K562 (cell line): ENCODE measurements around the gene NQO2. TPM values are rescaled to one million over a fixed set of nuclear protein-coding genes. Genes with fewer than 3 reads are reported as not detected.
"Not testable (repeated sequence)": the region's sequence is repeated elsewhere in the genome, so short reads cannot be mapped to it uniquely, and the experiment has no call there.

Experiments used
- ATAC-seq: fragments of 200-7000 bp; cut with Tn5 transposase; 3 replicates; pipeline ENCODE4 v1.9.1; 2020; ENCODE audit warnings: moderate library complexity
- BruUV-seq: library from RNA; stranded (reverse); fragments of 400-500 nt; replicated peaks from 2 replicates; lab custom pipeline; 2021; lab: Mats Ljungman, UMichigan
- CTCF ChIA-PET: fragments of 300-600 bp; formaldehyde crosslinking; extraction: SDS; loops from one replicate; lab custom pipeline; 2021; ENCODE audit warnings: low intra/inter-chr PET ratio; lab: Yijun Ruan, JAX
- POLR2A ChIA-PET: fragments of 300-600, 350-650 bp; sonication (Branson Sonifier 250); formaldehyde crosslinking; extraction: SDS; loops from one replicate; lab custom pipeline; 2021; ENCODE audit warnings: antibody characterized with exemption, inconsistent platforms; lab: Yijun Ruan, JAX
- DNase-seq, 4 experiments: peaks; one replicate each; pipeline versions ENCODE4 v3.0.0 to v3.0.0-alpha.2; 2011 to 2018; ENCODE audit warnings: low spot score in 3 of 4, mixed read lengths in 3 of 4; ENCODE audit errors: extremely low read depth in 1 of 4
- FAIRE-seq: peaks from 2 replicates; lab custom pipeline; 2011; peaks lifted over from hg19 to GRCh38; lab: Jason Lieb, UNC
- H2AFZ ChIP-seq: 2 replicates; pipeline ENCODE4 v1.6.0; 2011; ENCODE audit warnings: low read depth, low read length, control low read depth, inconsistent platforms
- H3K27ac ChIP-seq: fragments of 200-600 bp; 3 replicates; pipeline ENCODE4 v1.8.0; 2011; ENCODE audit warnings: low read depth, mild to moderate bottlenecking, control low read depth, inconsistent platforms, low read length, moderate library complexity, mixed read lengths; ENCODE audit errors: extremely low read depth
- H3K27me3 ChIP-seq, 2 experiments: fragments of 300-600 bp in 1 of 2; 2 replicates in 1 of 2; 3 replicates in 1 of 2; pipeline versions ENCODE4 v1.6.0 to v1.8.0; 2011; ENCODE audit warnings: inconsistent platforms in 2 of 2, low read length in 2 of 2, mild to moderate bottlenecking in 1 of 2, mixed read lengths in 1 of 2, moderate library complexity in 1 of 2; ENCODE audit not compliant: control insufficient read depth in 2 of 2, insufficient read depth in 2 of 2
- H3K36me3 ChIP-seq: fragments of 300-600 bp; 3 replicates; pipeline ENCODE4 v1.8.0; 2011; ENCODE audit warnings: mild to moderate bottlenecking, low read length, inconsistent platforms; ENCODE audit not compliant: control insufficient read depth, insufficient read depth
- H3K4me1 ChIP-seq, 2 experiments: fragments of 200-600 bp in 1 of 2; replicated peaks in 1 of 2; 2 replicates in 1 of 2; 3 replicates in 1 of 2; pipeline versions ENCODE4 v1.5.1 to v1.8.0; 2011; ENCODE audit warnings: inconsistent platforms in 2 of 2, low read length in 2 of 2, mild to moderate bottlenecking in 1 of 2, mixed read lengths in 1 of 2, moderate library complexity in 1 of 2; ENCODE audit not compliant: control insufficient read depth in 2 of 2, insufficient read depth in 2 of 2
- H3K4me2 ChIP-seq: 2 replicates; pipeline ENCODE4 v1.6.1; 2011; ENCODE audit warnings: low read length, control low read depth, inconsistent platforms, mixed read lengths; ENCODE audit not compliant: insufficient read depth
- H3K4me3 ChIP-seq: fragments of 200-600 bp; sonication (generic), shearing (Covaris generic); 2 replicates; pipeline ENCODE4 v1.5.1; 2016; ENCODE audit warnings: control low read depth, inconsistent platforms
- H3K79me2 ChIP-seq: fragments of 200-600 bp; 3 replicates; pipeline ENCODE4 v1.8.0; 2011; ENCODE audit warnings: low read length, inconsistent platforms; ENCODE audit not compliant: control insufficient read depth, insufficient read depth
- H3K9ac ChIP-seq, 2 experiments: 2 replicates each; pipeline versions ENCODE4 v1.6.0 to v1.6.1; 2011; ENCODE audit warnings: low read depth in 2 of 2, low read length in 2 of 2, control low read depth in 1 of 2, inconsistent platforms in 1 of 2, mild to moderate bottlenecking in 1 of 2, mixed read lengths in 1 of 2; ENCODE audit not compliant: insufficient read depth in 1 of 2
- H3K9me1 ChIP-seq: one replicate; pipeline ENCODE4 v1.6.0; 2011; ENCODE audit warnings: inconsistent platforms, mild to moderate bottlenecking, low read length, moderate library complexity; ENCODE audit not compliant: control insufficient read depth, insufficient read depth
- H3K9me3 ChIP-seq: replicated peaks from 2 replicates; pipeline ENCODE4 v1.5.1; 2011; ENCODE audit warnings: low read depth, low read length, inconsistent platforms; ENCODE audit not compliant: control insufficient read depth, insufficient read depth
- H4K20me1 ChIP-seq: replicated peaks from 2 replicates; pipeline ENCODE4 v1.6.1; 2011; ENCODE audit warnings: low read length, inconsistent platforms, mixed read lengths; ENCODE audit not compliant: control insufficient read depth, insufficient read depth
- BCOR ChIP-seq: fragments of 450-650 bp; IDR thresholded peaks from 2 replicates; pipeline ENCODE4 v1.6.1; 2016
- ZNF121 ChIP-seq: sonication (generic); formaldehyde crosslinking; conservative IDR thresholded peaks from 2 replicates; pipeline ENCODE4 v1.8.0; 2022; ENCODE audit warnings: missing genetic modification reagents
- WGBS: fragments of 100-300 bp; shearing (Covaris generic); methylation state at CpG from one replicate; pipeline ENCODE4 v1.1.6; 2016; ENCODE audit warnings: low coverage, mixed read lengths; ENCODE audit not compliant: insufficient coverage; ENCODE audit errors: missing lambda C conversion rate; 5-methylcytosine and 5-hydroxymethylcytosine counted together
- in situ Hi-C: fragments of 300-500 bp; cut with MboI; formaldehyde crosslinking; loops from 4 replicates; pipeline ENCODE4 v1.15.0; 2018; ENCODE audit warnings: inconsistent platforms, mixed read lengths
- intact Hi-C: fragments of 100-400 bp; cut with micrococcal nuclease; formaldehyde crosslinking; loops from 2 replicates; pipeline ENCODE4 v1.14.2; 2022
- polyA plus RNA-seq, 8 experiments: library from polyadenylated mRNA; depleted of rRNA in 4 of 8; stranded (reverse) in 5 of 8; unstranded in 3 of 8; fragments of >200 nt; fragmentation: Nextera tagmentation in 2 of 8; fragmentation: Illumina TruSeq in 1 of 8; extraction: Ambion mirVana in 2 of 8; extraction: Trizol in 1 of 8; gene quantifications; 2 replicates each; pipeline versions ENCODE4 v1.2.1 to v1.2.3, GENCODE V29; 2011 to 2014; ENCODE audit warnings: inconsistent platforms in 1 of 8, missing spikeins in 1 of 8
- total RNA-seq, 7 experiments: library from RNA; depleted of rRNA in 6 of 7; stranded (reverse); fragments of >200 nt in 6 of 7; fragmentation: Illumina TruSeq in 2 of 7; extraction: Trizol in 2 of 7; gene quantifications; 2 replicates each; pipeline versions ENCODE4 v1.2.1 to v1.2.3, GENCODE V29; 2011 to 2021; ENCODE audit warnings: low replicate concordance in 1 of 7
- TF ChIP-seq, protein P1 (sequence below): sonication (generic); formaldehyde crosslinking; IDR thresholded peaks from 2 replicates; pipeline ENCODE4 v1.9.0; 2022; ENCODE audit warnings: mild to moderate bottlenecking, missing genetic modification reagents

The NQO2 gene
- total and polyA plus RNA-seq, 9 of the 15 experiments (the other 6 are each of a cell fraction or from before 2014, with no cell fraction given) = 54.6 to 214 (median 116) TPM

DNA sequence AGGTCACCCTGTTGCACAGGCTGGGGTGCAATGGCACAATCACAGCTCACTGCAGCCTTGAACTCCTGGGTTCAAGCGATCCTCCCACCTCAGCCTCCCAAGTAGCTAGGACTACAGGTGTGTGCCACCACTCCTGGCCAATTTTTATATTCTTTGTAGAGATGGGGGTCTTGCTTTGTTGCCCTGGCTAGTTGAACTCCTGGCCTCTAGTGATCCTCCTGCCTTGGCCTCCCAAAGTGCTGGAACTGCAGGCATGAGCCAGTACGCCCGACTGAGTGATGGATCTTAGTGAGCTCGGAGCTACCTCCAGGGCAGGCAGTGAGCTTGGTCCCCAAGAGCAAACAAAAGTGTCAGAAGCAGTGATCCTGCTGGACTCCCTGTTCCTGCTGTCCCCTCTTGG is 48.3 kb downstream of the NQO2 start:
- H3K27me3 ChIP-seq, H3K27ac ChIP-seq, H3K9me1 ChIP-seq, H3K4me2 ChIP-seq, BruUV-seq, H3K36me3 ChIP-seq, H4K20me1 ChIP-seq, DNase-seq, H3K4me3 ChIP-seq, H3K9me3 ChIP-seq, H2AFZ ChIP-seq, intact Hi-C loops, ATAC-seq, FAIRE-seq, H3K79me2 ChIP-seq, in situ Hi-C loops, H3K9ac ChIP-seq: not testable (repeated sequence)
- POLR2A ChIA-PET = interaction anchor here (1.7 kb wide), 1 partner anchor 9 kb away, joined by 8 read pairs; no protein-coding TSS in a partner anchor
- CTCF ChIA-PET = interaction anchor here (0.6 kb wide), 1 partner anchor 47 kb away, joined by 3 read pairs; no protein-coding TSS in a partner anchor
- WGBS = 83% methylated on average over 4 of the region's 4 CpGs
- H3K4me1 ChIP-seq = peaks cover 12 to 20% of the 10 kb centered on the region in 2 experiments
- TF ChIP-seq ZNF121 (CRISPR knock-in tag) (peak; percentile 61), BCOR (peak; percentile 14; the same call in 1 of the 2 replicates)
- TF ChIP-seq, protein P1, sequence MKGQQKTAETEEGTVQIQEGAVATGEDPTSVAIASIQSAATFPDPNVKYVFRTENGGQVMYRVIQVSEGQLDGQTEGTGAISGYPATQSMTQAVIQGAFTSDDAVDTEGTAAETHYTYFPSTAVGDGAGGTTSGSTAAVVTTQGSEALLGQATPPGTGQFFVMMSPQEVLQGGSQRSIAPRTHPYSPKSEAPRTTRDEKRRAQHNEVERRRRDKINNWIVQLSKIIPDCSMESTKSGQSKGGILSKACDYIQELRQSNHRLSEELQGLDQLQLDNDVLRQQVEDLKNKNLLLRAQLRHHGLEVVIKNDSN (CRISPR knock-in tag) = 0 out of 2 replicates have a peak, but pooled peaks have one; percentile 18
